PC-3 (cell line): ENCODE measurements around the gene ERBB4.

ENCODE experiments used
- CTCF ChIP-seq: fragments of 300-600 bp; sonication (generic); conservative IDR thresholded peaks from 2 replicates; pipeline ENCODE4 v1.5.1; 2017; ENCODE audit warnings: antibody characterized with exemption, low read depth, mild to moderate bottlenecking, low read length
- EZH2 ChIP-seq: fragments of 300-600 bp; sonication (generic); IDR thresholded peaks from one replicate; pipeline ENCODE4 v1.6.1; 2017; ENCODE audit warnings: antibody characterized with exemption, mild to moderate bottlenecking, low read length; ENCODE audit not compliant: unreplicated experiment
- EZH2phosphoT487 ChIP-seq: fragments of 300-600 bp; sonication (generic); IDR thresholded peaks from 2 replicates; pipeline ENCODE4 v1.6.1; 2018; ENCODE audit warnings: mild to moderate bottlenecking, antibody characterized with exemption, low read length, borderline replicate concordance

DNA sequence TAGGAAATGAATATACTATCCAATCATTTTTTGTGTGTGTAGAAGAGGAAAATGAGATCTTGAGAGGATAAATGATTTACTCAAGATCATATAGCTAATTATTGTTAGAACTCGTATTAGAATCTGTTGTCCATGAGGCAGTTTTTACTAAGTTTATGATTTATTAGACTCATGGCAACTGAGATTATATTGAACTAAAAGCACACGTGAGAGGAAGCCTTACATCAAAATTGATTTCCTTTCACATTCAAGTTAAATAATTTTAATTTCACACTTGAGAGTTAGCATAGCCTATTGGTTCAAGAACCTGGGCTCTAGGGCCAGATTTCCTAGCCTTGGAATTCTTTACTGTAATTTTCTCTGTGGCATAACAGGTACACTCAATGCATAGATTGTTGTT, 552.3 kb downstream of the ERBB4 start:
- TF ChIP-seq CTCF, result no peak
- no peak for TF ChIP-seq EZH2
- no peak for TF ChIP-seq EZH2phosphoT487
